Dedifferentiated amniotic fluid mesenchymal stem cell (primary cell): ENCODE data around the gene ERV3-1.
"Not testable (repeated sequence)": the region's sequence is repeated elsewhere in the genome, so short reads cannot be mapped to it uniquely, and the experiment has no call there.

Source experiments
- DNase-seq: peaks from one replicate; pipeline ENCODE4 v3.0.0-alpha.2; 2016; ENCODE audit errors: extremely low spot score

The ERV3-1 gene

GRCh38 chr7:65006094-65006992, at the start of gene ERV3-1:
Gene ERV3-1, minus strand, starts transcription at chr7:65006687. Its CDS starts 13,661 bp downstream, at chr7:64993026.
- peak; percentile 97 for DNase-seq

GRCh38 chr7:65055786-65056185, 49.3 kb upstream of the ERV3-1 start:
- DNase-seq = not testable (repeated sequence)

GRCh38 chr7:65054466-65054994, 48.0 kb upstream of the ERV3-1 start:
- DNase-seq = not testable (repeated sequence)

- not testable (repeated sequence) for DNase-seq
These were observed 45.2 kb upstream of the ERV3-1 start for GRCh38 chr7:65051654-65052053.

- DNase-seq = not testable (repeated sequence)
These were observed 44.7 kb upstream of the ERV3-1 start for GRCh38 chr7:65051139-65051538.

- not testable (repeated sequence) for DNase-seq
These were observed 39.8 kb upstream of the ERV3-1 start for GRCh38 chr7:65046329-65046728.

GRCh38 chr7:65045589-65045988, 39.1 kb upstream of the ERV3-1 start:
- DNase-seq = not testable (repeated sequence)

- DNase-seq = not testable (repeated sequence)
These were observed 32.3 kb upstream of the ERV3-1 start for GRCh38 chr7:65038767-65039166.

- DNase-seq = peak; percentile 89
These were observed 31.5 kb upstream of the ERV3-1 start for GRCh38 chr7:65037740-65038688.

GRCh38 chr7:65036526-65036925, 30.0 kb upstream of the ERV3-1 start:
- DNase-seq = not testable (repeated sequence)

- not testable (repeated sequence) for DNase-seq
These were observed 29.0 kb upstream of the ERV3-1 start for GRCh38 chr7:65035469-65035868.

- DNase-seq = not testable (repeated sequence)
These were observed 27.8 kb upstream of the ERV3-1 start for GRCh38 chr7:65034120-65034782.

GRCh38 chr7:65033391-65033790, 26.9 kb upstream of the ERV3-1 start:
- not testable (repeated sequence) for DNase-seq

GRCh38 chr7:65025023-65025422, 18.5 kb upstream of the ERV3-1 start:
- DNase-seq = not testable (repeated sequence)

GRCh38 chr7:65020978-65021377, 14.5 kb upstream of the ERV3-1 start:
- not testable (repeated sequence) for DNase-seq

- DNase-seq = not testable (repeated sequence)
These were observed 3.4 kb upstream of the ERV3-1 start for GRCh38 chr7:65009881-65010280.

- DNase-seq = not testable (repeated sequence)
These were observed 2.9 kb upstream of the ERV3-1 start for GRCh38 chr7:65009394-65009793.

- not testable (repeated sequence) for DNase-seq
These were observed 549 bp upstream of the ERV3-1 start for GRCh38 chr7:65007036-65007435.

- DNase-seq = no peak
These were observed 1.9 kb downstream of the ERV3-1 start for GRCh38 chr7:65004575-65004974.

GRCh38 chr7:65002972-65003585, 3.4 kb downstream of the ERV3-1 start:
- no peak for DNase-seq

GRCh38 chr7:65001291-65001814, 5.1 kb downstream of the ERV3-1 start:
- no peak for DNase-seq
